ENCODE data around the gene KCNA2. TPM values are rescaled to one million over a fixed set of nuclear protein-coding genes. Genes with fewer than 3 reads are reported as not detected.

The KCNA2 gene
- polyA plus RNA-seq, 1 donor (not counting 4 experiments of a cell fraction or from before 2014, with no cell fraction given): 0.03 TPM

DNA sequence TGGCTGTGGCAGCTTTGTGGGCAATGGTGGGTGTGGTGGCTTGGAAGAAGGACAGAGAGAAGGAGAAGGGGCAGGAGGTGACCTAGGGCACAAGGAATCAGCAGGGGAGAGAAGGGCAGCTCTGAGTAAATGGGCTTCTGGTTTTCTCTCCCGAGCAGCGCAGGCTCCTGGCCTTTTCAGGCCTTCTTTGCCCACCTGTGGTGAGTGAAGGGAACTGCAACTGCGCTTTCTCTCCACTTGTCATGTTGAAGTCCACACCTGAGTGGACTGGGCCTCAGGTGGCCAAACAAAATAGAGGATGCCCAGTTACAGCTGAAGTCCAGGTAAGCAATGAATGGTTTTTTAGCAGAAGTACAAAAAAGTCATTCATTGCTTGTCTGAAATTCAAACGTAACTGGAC lies 57.8 kb downstream of the KCNA2 start:
- Histone ChIP-seq H4K20me1 (ENCODE audit: control insufficient read depth, extremely low read depth, insufficient read depth, low read length) (no peaks in the 10 kb centered on the region), H3K79me2 (ENCODE audit: control insufficient read depth, insufficient read depth, low read length) (no peaks in the 10 kb centered on the region), H3K27me3 (ENCODE audit: control insufficient read depth, extremely low read depth, insufficient read depth, low read length) (no peaks in the 10 kb centered on the region), H3K9me1 (ENCODE audit: control insufficient read depth, extremely low read depth, insufficient read depth, low read length) (no peaks in the 10 kb centered on the region), H3K4me2 (ENCODE audit: control insufficient read depth, extremely low read depth, insufficient read depth, low read depth, low read length) (no peak overlapping the region), H3K27ac (ENCODE audit: control insufficient read depth, insufficient read depth, low read length) (no peak overlapping the region), H3K4me1 (ENCODE audit: control insufficient read depth, extremely low read depth, insufficient read depth, low read length) (no peaks in the 10 kb centered on the region), H3K9me3 (ENCODE audit: control insufficient read depth, low read depth, low read length) (no peaks in the 10 kb centered on the region), H3K4me3 (ENCODE audit: control insufficient read depth in 2 of 3, extremely low read depth in 1 of 3, insufficient read depth in 2 of 3, low read depth in 1 of 3, low read length in 3 of 3) (no peak overlapping the region), H2AFZ (ENCODE audit: control insufficient read depth, low read length) (no peak overlapping the region), H3K9ac (ENCODE audit: control insufficient read depth, extremely low read depth, insufficient read depth, low read length) (no peak overlapping the region), H3K36me3 (ENCODE audit: control insufficient read depth in 2 of 2, extremely low read depth in 1 of 2, insufficient read depth in 2 of 2, low read length in 2 of 2) (no peaks in the 10 kb centered on the region)
- DNase-seq (ENCODE audit: low read depth, low spot score) (no peak), FAIRE-seq (no peak)
- dilution Hi-C loops (cut with MboI; ENCODE audit: extremely low pct_ligation_motif_present, low sequenced_read_pairs): no loop called here
- TF ChIP-seq EZH2 (IDR thresholded peaks at IDR 0.05; ENCODE audit: low read length): no peak
- TF ChIP-seq, protein P1, sequence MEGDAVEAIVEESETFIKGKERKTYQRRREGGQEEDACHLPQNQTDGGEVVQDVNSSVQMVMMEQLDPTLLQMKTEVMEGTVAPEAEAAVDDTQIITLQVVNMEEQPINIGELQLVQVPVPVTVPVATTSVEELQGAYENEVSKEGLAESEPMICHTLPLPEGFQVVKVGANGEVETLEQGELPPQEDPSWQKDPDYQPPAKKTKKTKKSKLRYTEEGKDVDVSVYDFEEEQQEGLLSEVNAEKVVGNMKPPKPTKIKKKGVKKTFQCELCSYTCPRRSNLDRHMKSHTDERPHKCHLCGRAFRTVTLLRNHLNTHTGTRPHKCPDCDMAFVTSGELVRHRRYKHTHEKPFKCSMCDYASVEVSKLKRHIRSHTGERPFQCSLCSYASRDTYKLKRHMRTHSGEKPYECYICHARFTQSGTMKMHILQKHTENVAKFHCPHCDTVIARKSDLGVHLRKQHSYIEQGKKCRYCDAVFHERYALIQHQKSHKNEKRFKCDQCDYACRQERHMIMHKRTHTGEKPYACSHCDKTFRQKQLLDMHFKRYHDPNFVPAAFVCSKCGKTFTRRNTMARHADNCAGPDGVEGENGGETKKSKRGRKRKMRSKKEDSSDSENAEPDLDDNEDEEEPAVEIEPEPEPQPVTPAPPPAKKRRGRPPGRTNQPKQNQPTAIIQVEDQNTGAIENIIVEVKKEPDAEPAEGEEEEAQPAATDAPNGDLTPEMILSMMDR (optimal IDR thresholded peaks at IDR 0.05 in 1 of 3, IDR thresholded peaks at IDR 0.05 in 1 of 3, conservative IDR thresholded peaks at IDR 0.05 in 1 of 3; ENCODE audit: extremely low read depth in 1 of 3, insufficient read depth in 2 of 3, low read length in 3 of 3): peak; percentile 44 to 74 (median 45)

DNA sequence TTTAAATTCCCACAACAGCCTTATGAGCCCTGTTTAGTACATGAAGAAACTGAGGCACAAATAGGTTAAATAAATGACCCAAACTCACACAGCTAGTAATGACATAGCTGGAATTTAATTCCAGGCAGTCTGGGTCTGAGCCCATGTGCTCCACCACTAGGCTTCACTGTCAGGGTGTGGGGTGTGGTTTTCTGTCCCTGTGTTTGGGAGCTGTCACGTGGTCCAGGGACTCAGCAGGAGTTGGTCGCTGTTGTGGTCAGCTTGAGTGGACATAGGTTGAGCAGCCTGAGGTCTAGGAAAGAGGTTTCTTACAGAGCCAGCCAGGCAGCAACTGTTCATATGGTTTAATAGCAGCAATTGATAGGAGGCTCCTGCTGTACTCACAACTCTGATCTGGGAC lies 59.1 kb downstream of the KCNA2 start:
- DNase-seq (ENCODE audit: low read depth, low spot score) (no peak), FAIRE-seq (no peak)
- TF ChIP-seq, protein P1 (optimal IDR thresholded peaks at IDR 0.05 in 1 of 3, IDR thresholded peaks at IDR 0.05 in 1 of 3, conservative IDR thresholded peaks at IDR 0.05 in 1 of 3; ENCODE audit: extremely low read depth in 1 of 3, insufficient read depth in 2 of 3, low read length in 3 of 3): no peak
- TF ChIP-seq EZH2 (IDR thresholded peaks at IDR 0.05; ENCODE audit: low read length): no peak
- no peaks in the 10 kb centered on the region for H3K9me3 ChIP-seq (ENCODE audit: control insufficient read depth, low read depth, low read length)
- H3K4me2 ChIP-seq (ENCODE audit: control insufficient read depth, extremely low read depth, insufficient read depth, low read depth, low read length): no peak overlapping the region
- H3K4me3 ChIP-seq (ENCODE audit: control insufficient read depth in 2 of 3, extremely low read depth in 1 of 3, insufficient read depth in 2 of 3, low read depth in 1 of 3, low read length in 3 of 3): no peak overlapping the region
- no peak overlapping the region for H3K9ac ChIP-seq (ENCODE audit: control insufficient read depth, extremely low read depth, insufficient read depth, low read length)
- no peaks in the 10 kb centered on the region for H3K36me3 ChIP-seq (ENCODE audit: control insufficient read depth in 2 of 2, extremely low read depth in 1 of 2, insufficient read depth in 2 of 2, low read length in 2 of 2)
- no peak overlapping the region for H3K27ac ChIP-seq (ENCODE audit: control insufficient read depth, insufficient read depth, low read length)
- H3K9me1 ChIP-seq (ENCODE audit: control insufficient read depth, extremely low read depth, insufficient read depth, low read length): no peaks in the 10 kb centered on the region
- dilution Hi-C loops (cut with MboI; ENCODE audit: extremely low pct_ligation_motif_present, low sequenced_read_pairs): no loop called here
- H4K20me1 ChIP-seq (ENCODE audit: control insufficient read depth, extremely low read depth, insufficient read depth, low read length): no peaks in the 10 kb centered on the region
- H3K4me1 ChIP-seq (ENCODE audit: control insufficient read depth, extremely low read depth, insufficient read depth, low read length): no peaks in the 10 kb centered on the region
- no peaks in the 10 kb centered on the region for H3K79me2 ChIP-seq (ENCODE audit: control insufficient read depth, insufficient read depth, low read length)
- H2AFZ ChIP-seq (ENCODE audit: control insufficient read depth, low read length): no peak overlapping the region
- H3K27me3 ChIP-seq (ENCODE audit: control insufficient read depth, extremely low read depth, insufficient read depth, low read length): no peaks in the 10 kb centered on the region

Measured in keratinocyte (primary cell).